ENCODE results near the gene SLC16A3. TPM values are rescaled to one million over a fixed set of nuclear protein-coding genes. Genes with fewer than 3 reads are reported as not detected.
"Not testable (repeated sequence)": the region's sequence is repeated elsewhere in the genome, so short reads cannot be mapped to it uniquely, and the experiment has no call there.

Gene SLC16A3
- total RNA-seq, 1 donor from 2014 or later: 29.8 TPM

DNA sequence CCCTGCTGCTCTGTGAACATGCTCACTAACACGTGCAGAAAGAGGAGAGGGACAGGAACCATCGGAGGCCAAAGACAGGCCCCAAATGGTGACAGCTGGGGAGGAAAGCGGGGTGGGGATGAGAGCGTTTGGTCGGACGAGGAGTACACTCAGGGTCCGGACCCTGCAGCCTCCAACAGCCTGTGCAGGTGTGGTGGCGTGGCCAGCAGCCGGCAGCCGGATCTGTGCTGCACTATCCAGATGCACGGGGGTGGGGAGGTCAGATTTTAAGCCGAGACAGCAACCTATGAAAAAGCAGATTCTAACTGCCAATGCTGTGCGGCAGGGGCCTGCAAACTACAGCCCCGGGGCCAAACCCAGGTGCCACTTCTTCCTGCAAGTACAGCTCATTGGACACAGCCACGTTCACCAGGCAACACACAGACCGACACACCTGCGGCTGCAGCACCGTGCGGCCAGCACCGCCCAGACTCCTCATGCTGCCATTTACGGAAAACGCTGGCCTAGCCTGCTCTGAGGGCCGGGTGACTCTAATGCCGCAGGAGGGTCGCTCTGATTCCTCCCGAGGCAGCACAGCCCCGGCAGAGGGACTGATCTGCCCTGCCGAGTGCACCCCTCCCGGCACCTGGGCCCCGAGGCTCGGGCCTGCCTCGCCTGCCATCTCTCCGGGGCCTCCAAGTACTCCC, 21.2 kb downstream of the SLC16A3 start:
- H3K27ac Mint-ChIP-seq: no peak overlapping the region

GRCh38 chr17:82250868-82251500, 22.1 kb downstream of the SLC16A3 start:
- DNase-seq (ENCODE audit: extremely low spot score, unreplicated experiment): no peak
- Mint-ChIP-seq H3K9me3 (no peaks in the 10 kb centered on the region), H3K4me3 (no peak overlapping the region), H3K36me3 (peaks cover 20% of the 10 kb centered on the region), H3K27ac (no peak overlapping the region), H3K4me1 (ENCODE audit: unreplicated experiment) (no peaks in the 10 kb centered on the region), H3K27me3 (no peaks in the 10 kb centered on the region)
- TF ChIP-seq, protein P1, sequence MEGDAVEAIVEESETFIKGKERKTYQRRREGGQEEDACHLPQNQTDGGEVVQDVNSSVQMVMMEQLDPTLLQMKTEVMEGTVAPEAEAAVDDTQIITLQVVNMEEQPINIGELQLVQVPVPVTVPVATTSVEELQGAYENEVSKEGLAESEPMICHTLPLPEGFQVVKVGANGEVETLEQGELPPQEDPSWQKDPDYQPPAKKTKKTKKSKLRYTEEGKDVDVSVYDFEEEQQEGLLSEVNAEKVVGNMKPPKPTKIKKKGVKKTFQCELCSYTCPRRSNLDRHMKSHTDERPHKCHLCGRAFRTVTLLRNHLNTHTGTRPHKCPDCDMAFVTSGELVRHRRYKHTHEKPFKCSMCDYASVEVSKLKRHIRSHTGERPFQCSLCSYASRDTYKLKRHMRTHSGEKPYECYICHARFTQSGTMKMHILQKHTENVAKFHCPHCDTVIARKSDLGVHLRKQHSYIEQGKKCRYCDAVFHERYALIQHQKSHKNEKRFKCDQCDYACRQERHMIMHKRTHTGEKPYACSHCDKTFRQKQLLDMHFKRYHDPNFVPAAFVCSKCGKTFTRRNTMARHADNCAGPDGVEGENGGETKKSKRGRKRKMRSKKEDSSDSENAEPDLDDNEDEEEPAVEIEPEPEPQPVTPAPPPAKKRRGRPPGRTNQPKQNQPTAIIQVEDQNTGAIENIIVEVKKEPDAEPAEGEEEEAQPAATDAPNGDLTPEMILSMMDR (conservative IDR thresholded peaks at IDR 0.05): no peak

More for the DNA sequence above, 21.2 kb downstream of the SLC16A3 start:
- Mint-ChIP-seq H3K9me3 (no peaks in the 10 kb centered on the region), H3K36me3 (peaks cover 16% of the 10 kb centered on the region), H3K4me3 (no peak overlapping the region), H3K27me3 (no peaks in the 10 kb centered on the region), H3K4me1 (ENCODE audit: unreplicated experiment) (no peaks in the 10 kb centered on the region)
- no peak for DNase-seq (ENCODE audit: extremely low spot score, unreplicated experiment)
- TF ChIP-seq, protein P1 (conservative IDR thresholded peaks at IDR 0.05): no peak

GRCh38 chr17:82252511-82253178, 23.8 kb downstream of the SLC16A3 start:
- H3K36me3 Mint-ChIP-seq: peaks cover 22% of the 10 kb centered on the region
- H3K4me3 Mint-ChIP-seq: no peak overlapping the region
- no peaks in the 10 kb centered on the region for H3K4me1 Mint-ChIP-seq (ENCODE audit: unreplicated experiment)
- H3K9me3 Mint-ChIP-seq: no peaks in the 10 kb centered on the region
- DNase-seq (ENCODE audit: extremely low spot score, unreplicated experiment): no peak
- H3K27me3 Mint-ChIP-seq: no peaks in the 10 kb centered on the region
- TF ChIP-seq, protein P1 (conservative IDR thresholded peaks at IDR 0.05): no peak
- peak overlapping the region; percentile 51 for H3K27ac Mint-ChIP-seq

DNA sequence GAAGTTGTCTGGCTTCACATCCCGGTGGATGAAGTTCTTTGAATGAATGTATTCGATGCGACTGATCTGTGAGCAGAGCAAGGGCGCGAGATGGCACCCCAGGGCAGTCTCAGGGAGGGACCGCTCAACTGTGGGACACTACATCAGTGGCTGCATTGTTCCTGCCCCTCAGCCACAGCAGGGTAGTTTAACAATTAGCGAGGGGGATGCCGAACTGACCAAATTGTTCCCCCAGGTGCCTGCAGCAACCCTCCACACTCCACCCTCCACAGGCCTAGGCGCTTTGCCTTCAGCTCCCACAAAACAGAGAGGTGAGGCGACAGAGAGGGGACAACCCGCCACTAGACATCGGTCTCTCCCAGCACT, 24.3 kb downstream of the SLC16A3 start:
- Mint-ChIP-seq H3K27ac (no peak overlapping the region), H3K36me3 (peaks cover 18% of the 10 kb centered on the region), H3K27me3 (no peaks in the 10 kb centered on the region), H3K4me1 (ENCODE audit: unreplicated experiment) (no peaks in the 10 kb centered on the region), H3K9me3 (no peaks in the 10 kb centered on the region), H3K4me3 (no peak overlapping the region)
- TF ChIP-seq, protein P1 (conservative IDR thresholded peaks at IDR 0.05): no peak
- no peak for DNase-seq (ENCODE audit: extremely low spot score, unreplicated experiment)

GRCh38 chr17:82254096-82254495, 25.3 kb downstream of the SLC16A3 start:
- H3K4me1 Mint-ChIP-seq (ENCODE audit: unreplicated experiment); H3K27me3 Mint-ChIP-seq; DNase-seq (ENCODE audit: extremely low spot score, unreplicated experiment); H3K4me3 Mint-ChIP-seq; H3K27ac Mint-ChIP-seq; H3K9me3 Mint-ChIP-seq: not testable (repeated sequence)
- peaks cover 25% of the 10 kb centered on the region for H3K36me3 Mint-ChIP-seq

DNA sequence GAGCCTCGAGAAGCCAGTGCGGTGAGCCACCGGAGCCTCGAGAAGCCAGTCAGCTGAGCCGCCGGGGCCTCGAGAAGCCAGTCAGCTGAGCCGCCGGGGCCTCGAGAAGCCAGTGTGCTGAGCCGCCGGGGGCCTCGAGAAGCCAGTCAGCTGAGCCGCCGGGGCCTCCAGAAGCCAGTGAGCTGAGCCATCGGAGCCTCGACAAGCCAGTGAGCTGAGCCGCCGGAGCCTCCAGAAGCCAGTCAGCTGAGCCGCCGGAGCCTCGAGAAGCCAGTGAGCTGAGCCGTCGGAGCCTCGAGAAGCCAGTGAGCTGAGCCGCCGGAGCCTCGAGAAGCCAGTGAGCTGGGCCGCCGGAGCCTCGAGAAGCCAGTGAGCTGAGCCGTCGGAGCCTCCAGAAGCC, 25.9 kb downstream of the SLC16A3 start:
- H3K4me1 Mint-ChIP-seq (ENCODE audit: unreplicated experiment); H3K4me3 Mint-ChIP-seq; H3K27ac Mint-ChIP-seq; H3K27me3 Mint-ChIP-seq; H3K9me3 Mint-ChIP-seq; DNase-seq (ENCODE audit: extremely low spot score, unreplicated experiment): not testable (repeated sequence)
- peaks cover 32% of the 10 kb centered on the region for H3K36me3 Mint-ChIP-seq

All from type B pancreatic cell (in vitro differentiated cells).